OCI-LY1 (cell line): ENCODE measurements around the gene RXFP2.

Source experiments
- EZH2 ChIP-seq: fragments of 200-600 bp; sonication (generic), shearing (Covaris generic); IDR thresholded peaks from 2 replicates; pipeline ENCODE4 v1.8.0; 2017; ENCODE audit warnings: borderline replicate concordance, mixed run types, mild to moderate bottlenecking, antibody characterized with exemption, low read length, moderate library complexity, mixed read lengths
- TF ChIP-seq, protein P1 (sequence below): fragments of 200-600 bp; sonication (generic), shearing (Covaris generic); IDR thresholded peaks from 2 replicates; pipeline ENCODE4 v1.5.1; 2017; ENCODE audit warnings: mild to moderate bottlenecking, antibody characterized with exemption, low read length, moderate library complexity, mixed read lengths

DNA sequence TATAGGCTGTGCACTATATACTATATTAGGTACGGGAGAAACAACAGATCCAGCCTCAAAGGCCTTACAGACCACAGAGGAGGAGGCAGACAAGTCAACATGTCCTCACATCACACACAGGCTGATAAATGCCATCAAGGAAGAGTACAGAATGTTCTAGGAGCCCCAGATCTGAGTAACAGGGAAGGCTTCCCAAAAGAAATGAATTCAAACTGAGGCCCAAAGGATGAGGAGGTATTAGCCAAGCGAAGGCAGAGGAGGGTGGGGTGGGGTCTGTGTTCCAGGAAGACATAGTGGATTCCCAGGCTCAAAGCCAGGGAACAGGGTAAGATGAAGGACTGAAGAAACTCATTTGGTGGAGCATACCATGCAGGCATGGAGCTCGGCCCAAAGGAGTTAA, 55.1 kb downstream of the RXFP2 start:
- TF ChIP-seq, protein P1, sequence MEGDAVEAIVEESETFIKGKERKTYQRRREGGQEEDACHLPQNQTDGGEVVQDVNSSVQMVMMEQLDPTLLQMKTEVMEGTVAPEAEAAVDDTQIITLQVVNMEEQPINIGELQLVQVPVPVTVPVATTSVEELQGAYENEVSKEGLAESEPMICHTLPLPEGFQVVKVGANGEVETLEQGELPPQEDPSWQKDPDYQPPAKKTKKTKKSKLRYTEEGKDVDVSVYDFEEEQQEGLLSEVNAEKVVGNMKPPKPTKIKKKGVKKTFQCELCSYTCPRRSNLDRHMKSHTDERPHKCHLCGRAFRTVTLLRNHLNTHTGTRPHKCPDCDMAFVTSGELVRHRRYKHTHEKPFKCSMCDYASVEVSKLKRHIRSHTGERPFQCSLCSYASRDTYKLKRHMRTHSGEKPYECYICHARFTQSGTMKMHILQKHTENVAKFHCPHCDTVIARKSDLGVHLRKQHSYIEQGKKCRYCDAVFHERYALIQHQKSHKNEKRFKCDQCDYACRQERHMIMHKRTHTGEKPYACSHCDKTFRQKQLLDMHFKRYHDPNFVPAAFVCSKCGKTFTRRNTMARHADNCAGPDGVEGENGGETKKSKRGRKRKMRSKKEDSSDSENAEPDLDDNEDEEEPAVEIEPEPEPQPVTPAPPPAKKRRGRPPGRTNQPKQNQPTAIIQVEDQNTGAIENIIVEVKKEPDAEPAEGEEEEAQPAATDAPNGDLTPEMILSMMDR: no peak
- no peak for TF ChIP-seq EZH2
